Activated naive CD8-positive, alpha-beta T cell treated with anti-CD3 and anti-CD28 coated beads for 36 hours (primary cell): ENCODE measurements around the gene BUB1. TPM values are rescaled to one million over a fixed set of nuclear protein-coding genes. Genes with fewer than 3 reads are reported as not detected.

Experiments
- DNase-seq: peaks from one replicate; pipeline ENCODE4 v3.0.0; 2021
- H3K27ac Mint-ChIP-seq: one replicate; pipeline ENCODE4 v1.8.0; 2022; ENCODE audit warnings: mild to moderate bottlenecking, moderate library complexity, mixed read lengths
- H3K27me3 Mint-ChIP-seq: one replicate; pipeline ENCODE4 v1.8.0; 2022; ENCODE audit warnings: mild to moderate bottlenecking, mixed read lengths
- H3K36me3 Mint-ChIP-seq: one replicate; pipeline ENCODE4 v1.8.0; 2021; ENCODE audit warnings: mild to moderate bottlenecking, mixed read lengths
- H3K4me1 Mint-ChIP-seq: one replicate; pipeline ENCODE4 v1.8.0; 2021; ENCODE audit warnings: mixed read lengths
- H3K4me3 Mint-ChIP-seq: one replicate; pipeline ENCODE4 v1.8.0; 2022; ENCODE audit warnings: mild to moderate bottlenecking, moderate library complexity, mixed read lengths
- H3K9me3 Mint-ChIP-seq: one replicate; pipeline ENCODE4 v1.8.0; 2022; ENCODE audit warnings: mixed read lengths
- total RNA-seq, 2 experiments: library from RNA; stranded (reverse); gene quantifications; one replicate each; pipeline ENCODE4 v1.2.3, GENCODE V29; 2021

BUB1 gene
- total RNA-seq, result 10 to 100 TPM; 75.5 to 80.4 TPM

- peak within 1 kb of the TSS; percentile 94 for H3K27ac Mint-ChIP-seq
These were observed at the start of gene BUB1 for GRCh38 chr2:110677530-110678456. Gene BUB1 (minus strand): TSS chr2:110678063. CDS start chr2:110677995, 68 bp downstream.

GRCh38 chr2:110726285-110726684 is 48.4 kb upstream of the BUB1 start:
- Mint-ChIP-seq H3K27me3 (peaks cover 30% of the 10 kb centered on the region), H3K4me3 (no peak overlapping the region), H3K4me1 (no peaks in the 10 kb centered on the region), H3K27ac (no peak overlapping the region), H3K36me3 (no peaks in the 10 kb centered on the region), H3K9me3 (no peaks in the 10 kb centered on the region)
- no peak for DNase-seq

More at GRCh38 chr2:110677530-110678456, at the start of gene BUB1:
- Mint-ChIP-seq H3K36me3 (peaks cover 24% of the 10 kb centered on the region), H3K9me3 (no peaks in the 10 kb centered on the region), H3K4me1 (peaks cover 27% of the 10 kb centered on the region), H3K27me3 (peaks cover 11% of the 10 kb centered on the region), H3K4me3 (peak within 1 kb of the TSS; percentile 94)
- DNase-seq, result peak; percentile 94

DNA sequence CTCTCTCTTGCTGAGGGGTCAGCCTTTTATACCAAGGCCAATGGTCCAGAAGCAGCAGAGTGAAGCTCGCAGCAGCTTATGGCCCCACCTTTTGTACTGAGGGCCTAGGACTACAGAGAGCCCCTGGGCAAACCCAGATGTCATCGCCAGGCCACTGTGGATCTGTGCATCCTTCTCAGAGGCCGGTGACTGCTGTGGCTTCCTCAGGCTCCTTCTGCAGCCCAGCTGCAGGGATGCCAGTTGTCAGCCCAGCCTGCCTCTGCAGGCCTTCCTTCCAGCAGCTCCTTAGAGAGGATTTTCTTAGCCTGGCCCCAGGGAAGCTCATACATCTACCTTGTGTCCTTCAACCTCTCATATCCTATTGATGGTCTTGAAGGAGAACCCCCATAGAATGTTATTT is 48.0 kb upstream of the BUB1 start:
- no peak overlapping the region for H3K4me3 Mint-ChIP-seq
- peaks cover 30% of the 10 kb centered on the region for H3K27me3 Mint-ChIP-seq
- H3K36me3 Mint-ChIP-seq, result no peaks in the 10 kb centered on the region
- H3K4me1 Mint-ChIP-seq, result no peaks in the 10 kb centered on the region
- H3K27ac Mint-ChIP-seq, result no peak overlapping the region
- no peak for DNase-seq
- no peaks in the 10 kb centered on the region for H3K9me3 Mint-ChIP-seq

DNA sequence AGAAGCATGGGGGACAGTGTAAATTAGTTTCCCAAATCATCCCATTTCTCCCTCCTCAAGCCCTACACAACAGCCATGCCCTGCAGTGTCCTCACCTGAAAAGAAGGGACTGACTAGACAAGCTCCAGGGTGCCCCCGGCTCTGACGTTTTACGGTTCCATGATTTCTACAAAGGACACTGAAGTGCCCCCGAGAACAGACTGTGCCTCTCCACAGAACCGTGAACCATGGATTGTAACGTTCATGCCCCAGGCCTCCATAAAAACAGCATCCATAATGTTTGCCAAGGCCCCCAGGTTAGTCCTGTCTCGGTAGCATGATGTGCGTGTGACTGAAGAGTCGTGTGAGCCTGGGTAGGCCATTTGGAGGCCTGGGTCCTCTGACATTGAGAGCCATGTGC is 47.5 kb upstream of the BUB1 start:
- DNase-seq, result no peak
- peaks cover 25% of the 10 kb centered on the region for H3K27me3 Mint-ChIP-seq
- no peak overlapping the region for H3K4me3 Mint-ChIP-seq
- H3K36me3 Mint-ChIP-seq, result no peaks in the 10 kb centered on the region
- no peaks in the 10 kb centered on the region for H3K4me1 Mint-ChIP-seq
- no peaks in the 10 kb centered on the region for H3K9me3 Mint-ChIP-seq
- no peak overlapping the region for H3K27ac Mint-ChIP-seq

DNA sequence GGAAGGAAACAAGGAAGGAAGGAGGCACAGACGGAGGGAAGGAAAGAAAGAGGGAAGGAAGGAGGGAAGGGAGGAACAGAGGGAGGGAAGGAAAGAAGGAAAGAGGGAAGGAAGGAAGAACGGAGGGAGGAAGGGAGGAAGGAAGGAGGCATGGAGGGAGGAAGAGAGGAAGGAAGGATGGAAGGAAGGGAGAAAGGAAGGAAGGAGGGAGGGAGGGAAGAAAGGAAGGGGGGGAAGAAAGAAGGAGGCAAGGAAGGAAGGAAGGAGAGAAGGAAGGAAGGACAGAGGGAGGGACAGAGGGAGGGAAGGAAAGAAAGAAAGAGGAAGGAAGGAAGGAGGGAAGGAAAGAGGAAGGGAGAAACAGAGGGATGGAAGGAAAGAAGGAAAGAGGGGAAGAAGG is 47.0 kb upstream of the BUB1 start:
- Mint-ChIP-seq H3K27ac (no peak overlapping the region), H3K27me3 (peaks cover 26% of the 10 kb centered on the region), H3K9me3 (no peaks in the 10 kb centered on the region), H3K4me3 (no peak overlapping the region), H3K4me1 (no peaks in the 10 kb centered on the region), H3K36me3 (no peaks in the 10 kb centered on the region)
- no peak for DNase-seq

DNA sequence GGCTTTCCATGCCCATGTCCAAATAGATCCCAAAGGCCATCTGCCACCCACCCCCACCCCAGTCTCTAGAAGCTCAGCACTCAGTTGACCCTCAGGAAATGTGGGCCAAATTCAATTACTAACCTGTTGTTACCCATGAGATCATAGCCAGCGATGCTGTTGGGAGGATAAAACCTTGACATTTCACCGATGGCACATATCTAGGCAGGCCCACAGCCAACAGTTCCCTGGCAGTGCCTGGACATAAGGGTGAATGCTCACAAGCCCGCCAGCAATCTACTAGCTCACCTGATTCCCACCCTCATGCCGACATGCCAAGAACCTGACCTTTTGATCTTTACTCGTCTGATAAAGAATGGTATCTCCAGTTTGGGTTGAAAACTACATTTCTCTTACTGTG is 42.7 kb upstream of the BUB1 start:
- H3K27me3 Mint-ChIP-seq, result peaks cover 34% of the 10 kb centered on the region
- H3K4me3 Mint-ChIP-seq, result no peak overlapping the region
- H3K4me1 Mint-ChIP-seq, result no peaks in the 10 kb centered on the region
- no peak overlapping the region for H3K27ac Mint-ChIP-seq
- no peak for DNase-seq
- H3K36me3 Mint-ChIP-seq, result no peaks in the 10 kb centered on the region
- H3K9me3 Mint-ChIP-seq, result no peaks in the 10 kb centered on the region

DNA sequence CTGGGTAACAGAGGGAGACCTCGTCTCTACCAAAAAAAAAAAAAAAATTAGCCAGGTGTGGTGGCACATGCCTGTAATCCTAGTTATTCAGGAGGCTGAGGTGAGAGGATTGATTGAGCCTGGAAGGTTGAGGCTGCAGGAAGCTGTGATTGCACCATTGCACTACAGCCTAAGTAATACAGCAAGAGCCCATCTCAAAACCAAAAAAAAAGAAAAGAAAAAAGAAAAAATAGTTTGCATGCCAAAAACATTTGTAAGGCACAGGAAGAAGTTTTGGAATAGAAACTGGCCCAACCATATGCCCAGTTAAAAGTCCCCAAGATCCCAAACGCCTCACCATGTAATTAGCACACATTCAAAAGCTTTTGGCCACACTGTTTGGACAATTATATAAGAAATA is 41.1 kb upstream of the BUB1 start:
- H3K27ac Mint-ChIP-seq, result no peak overlapping the region
- peaks cover 36% of the 10 kb centered on the region for H3K27me3 Mint-ChIP-seq
- no peak for DNase-seq
- H3K4me3 Mint-ChIP-seq, result no peak overlapping the region
- H3K9me3 Mint-ChIP-seq, result no peaks in the 10 kb centered on the region
- H3K4me1 Mint-ChIP-seq, result no peaks in the 10 kb centered on the region
- no peaks in the 10 kb centered on the region for H3K36me3 Mint-ChIP-seq

DNA sequence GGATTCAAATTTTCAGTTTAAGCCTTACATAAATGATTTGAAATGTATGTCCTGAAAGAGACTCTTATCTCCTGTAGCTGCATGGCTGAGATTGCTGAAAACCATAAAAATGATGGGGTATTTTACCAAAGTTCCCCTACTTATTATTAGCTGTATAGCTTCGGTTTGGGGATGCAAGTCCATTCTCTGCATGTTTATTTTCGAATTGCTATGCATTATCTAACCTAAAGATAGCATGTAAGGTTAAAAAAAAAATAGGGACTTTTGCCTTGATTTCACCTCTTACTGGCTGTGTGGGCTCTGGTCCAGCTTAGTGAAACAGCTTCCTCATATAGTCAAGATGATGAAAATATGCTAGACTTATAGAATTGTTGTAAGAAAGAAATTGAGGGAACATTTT is 40.5 kb upstream of the BUB1 start:
- H3K36me3 Mint-ChIP-seq, result no peaks in the 10 kb centered on the region
- no peak overlapping the region for H3K4me3 Mint-ChIP-seq
- H3K9me3 Mint-ChIP-seq, result no peaks in the 10 kb centered on the region
- DNase-seq, result no peak
- peaks cover 2% of the 10 kb centered on the region for H3K4me1 Mint-ChIP-seq
- H3K27ac Mint-ChIP-seq, result no peak overlapping the region
- peaks cover 33% of the 10 kb centered on the region for H3K27me3 Mint-ChIP-seq

GRCh38 chr2:110717734-110718133 is 39.9 kb upstream of the BUB1 start:
- Mint-ChIP-seq H3K27me3 (peaks cover 34% of the 10 kb centered on the region), H3K36me3 (no peaks in the 10 kb centered on the region), H3K4me1 (peaks cover 3% of the 10 kb centered on the region), H3K4me3 (no peak overlapping the region), H3K27ac (no peak overlapping the region), H3K9me3 (no peaks in the 10 kb centered on the region)
- DNase-seq, result no peak

DNA sequence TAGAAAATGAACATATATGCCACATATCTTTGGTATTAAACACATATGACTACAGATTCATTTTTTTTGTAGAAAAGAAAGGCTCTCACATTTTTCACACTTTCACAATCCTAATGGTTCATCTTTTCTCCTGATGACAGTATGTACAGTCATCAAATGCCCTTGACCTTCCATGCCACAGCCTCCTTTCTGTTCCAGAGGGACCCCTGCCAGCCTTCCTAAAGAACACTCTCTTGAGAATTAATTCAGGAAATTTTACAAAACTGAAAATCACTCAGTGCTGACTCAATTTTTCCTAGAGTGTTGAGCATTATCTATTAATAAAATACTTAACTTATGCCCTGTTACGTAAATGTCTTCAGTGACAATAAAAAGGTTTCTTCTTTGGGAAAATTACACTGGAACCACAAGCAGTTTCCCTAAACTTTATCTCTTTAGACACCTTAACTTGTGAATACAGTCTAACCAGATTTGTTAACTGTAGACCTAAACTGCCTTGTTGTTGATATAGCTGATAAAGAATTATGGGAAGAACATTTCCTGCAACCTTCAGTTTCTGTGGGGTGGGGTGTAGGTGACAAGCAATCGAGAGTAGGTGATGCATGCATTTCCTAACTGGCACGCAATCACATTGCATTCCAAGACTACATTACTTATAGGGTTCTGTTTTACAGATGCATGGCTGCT is 39.2 kb upstream of the BUB1 start:
- no peak for DNase-seq
- H3K27me3 Mint-ChIP-seq, result peaks cover 37% of the 10 kb centered on the region
- H3K36me3 Mint-ChIP-seq, result no peaks in the 10 kb centered on the region

GRCh38 chr2:110714452-110715224 is 36.8 kb upstream of the BUB1 start:
- H3K9me3 Mint-ChIP-seq, result no peaks in the 10 kb centered on the region
- H3K27me3 Mint-ChIP-seq, result peaks cover 35% of the 10 kb centered on the region
- no peak overlapping the region for H3K4me3 Mint-ChIP-seq
- H3K36me3 Mint-ChIP-seq, result no peaks in the 10 kb centered on the region
- H3K27ac Mint-ChIP-seq, result no peak overlapping the region
- DNase-seq, result no peak
- H3K4me1 Mint-ChIP-seq, result peaks cover 3% of the 10 kb centered on the region

More for the DNA sequence above, 39.2 kb upstream of the BUB1 start:
- peaks cover 3% of the 10 kb centered on the region for H3K4me1 Mint-ChIP-seq
- no peak overlapping the region for H3K4me3 Mint-ChIP-seq
- H3K9me3 Mint-ChIP-seq, result no peaks in the 10 kb centered on the region
- no peak overlapping the region for H3K27ac Mint-ChIP-seq

GRCh38 chr2:110713513-110714362 is 35.9 kb upstream of the BUB1 start:
- DNase-seq, result peak; percentile 13

DNA sequence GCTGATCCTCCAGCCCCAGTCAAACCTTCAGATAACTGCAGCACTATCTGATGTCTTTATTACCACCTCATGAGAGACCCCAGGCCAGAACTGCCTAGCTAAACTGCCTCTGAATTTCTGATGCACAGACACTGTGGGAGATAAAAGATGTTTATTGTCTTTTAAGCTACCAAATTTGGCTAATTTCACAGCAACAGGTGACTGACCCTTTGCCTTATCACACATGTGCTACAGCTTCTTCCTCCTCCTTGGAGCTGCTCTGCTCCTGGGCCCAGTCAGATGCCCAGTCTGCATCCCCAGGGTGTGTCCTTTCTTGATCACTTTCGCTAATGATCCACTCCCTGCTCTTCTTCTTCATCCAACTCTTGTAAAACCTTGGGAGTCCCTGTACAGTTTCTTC is 34.9 kb upstream of the BUB1 start:
- Mint-ChIP-seq H3K27me3 (peaks cover 47% of the 10 kb centered on the region), H3K4me1 (peaks cover 3% of the 10 kb centered on the region), H3K4me3 (no peak overlapping the region), H3K36me3 (no peaks in the 10 kb centered on the region), H3K27ac (no peak overlapping the region), H3K9me3 (no peaks in the 10 kb centered on the region)
- no peak for DNase-seq

More at GRCh38 chr2:110713513-110714362, 35.9 kb upstream of the BUB1 start:
- Mint-ChIP-seq H3K27ac (no peak overlapping the region), H3K9me3 (no peaks in the 10 kb centered on the region), H3K36me3 (no peaks in the 10 kb centered on the region), H3K27me3 (peaks cover 42% of the 10 kb centered on the region), H3K4me1 (peaks cover 3% of the 10 kb centered on the region), H3K4me3 (no peak overlapping the region)

DNA sequence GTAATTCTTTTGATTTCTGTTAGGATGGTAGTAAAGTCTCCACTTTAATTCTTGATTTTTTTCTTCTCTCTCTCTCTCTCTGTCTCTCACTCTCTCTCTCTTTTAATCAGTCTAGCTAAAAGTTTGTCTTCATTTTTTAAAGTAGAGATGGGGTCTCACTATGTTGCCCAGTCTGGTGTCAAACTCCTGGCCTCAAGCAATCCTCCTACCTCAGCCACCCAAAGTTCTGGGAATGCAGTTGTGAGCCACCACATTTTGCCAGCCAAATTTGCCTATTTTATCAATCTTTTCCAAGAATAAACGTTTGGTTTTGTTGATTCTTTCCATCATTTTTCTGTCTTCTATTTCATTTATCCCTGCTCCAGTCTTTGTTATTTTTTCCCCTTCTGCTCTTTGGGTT is 30.6 kb upstream of the BUB1 start:
- H3K4me3 Mint-ChIP-seq, result no peak overlapping the region
- peaks cover 49% of the 10 kb centered on the region for H3K27me3 Mint-ChIP-seq
- peaks cover 2% of the 10 kb centered on the region for H3K4me1 Mint-ChIP-seq
- no peaks in the 10 kb centered on the region for H3K9me3 Mint-ChIP-seq
- no peak for DNase-seq
- H3K36me3 Mint-ChIP-seq, result no peaks in the 10 kb centered on the region
- H3K27ac Mint-ChIP-seq, result no peak overlapping the region
